Measurements from ENCODE around the gene MAEA. TPM values are rescaled to one million over a fixed set of nuclear protein-coding genes. Genes with fewer than 3 reads are reported as not detected.
"Not testable (repeated sequence)": the region's sequence is repeated elsewhere in the genome, so short reads cannot be mapped to it uniquely, and the experiment has no call there.

Gene MAEA
- total RNA-seq, 2 experiments from 2014 or later = 63.9 to 70.0 TPM

DNA sequence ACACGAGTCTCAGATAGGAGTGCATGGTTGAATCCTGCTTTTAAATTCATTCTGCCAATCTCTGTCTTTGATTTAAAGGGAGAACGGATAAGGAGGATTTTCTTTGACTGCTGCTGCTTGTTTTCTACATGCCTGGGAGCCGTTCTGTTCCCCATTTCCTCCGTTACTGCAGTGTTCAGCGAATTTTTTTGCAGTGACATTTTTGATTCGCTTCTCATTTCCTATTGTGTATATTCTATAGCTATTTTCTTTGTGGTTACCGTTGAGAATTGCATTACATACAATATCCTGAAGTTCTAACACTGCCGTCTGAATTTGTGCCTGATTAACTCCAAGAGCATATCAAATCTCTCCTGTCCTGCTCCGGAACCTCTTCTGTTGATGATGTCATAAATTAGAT is 14.8 kb upstream of the MAEA start:
- Mint-ChIP-seq H3K9me3 (ENCODE audit: low read depth) (no peaks in the 10 kb centered on the region), H3K27me3 (no peaks in the 10 kb centered on the region), H3K4me3 (no peak overlapping the region), H3K36me3 (peaks cover 6% of the 10 kb centered on the region), H3K4me1 (no peaks in the 10 kb centered on the region), H3K27ac (no peak overlapping the region)
- CTCF ChIA-PET = interaction anchor here (1.0 kb wide), 1 partner anchor 18 kb away, joined by 3 read pairs; no protein-coding TSS in a partner anchor
- ATAC-seq (no peak), DNase-seq (no peak)

DNA sequence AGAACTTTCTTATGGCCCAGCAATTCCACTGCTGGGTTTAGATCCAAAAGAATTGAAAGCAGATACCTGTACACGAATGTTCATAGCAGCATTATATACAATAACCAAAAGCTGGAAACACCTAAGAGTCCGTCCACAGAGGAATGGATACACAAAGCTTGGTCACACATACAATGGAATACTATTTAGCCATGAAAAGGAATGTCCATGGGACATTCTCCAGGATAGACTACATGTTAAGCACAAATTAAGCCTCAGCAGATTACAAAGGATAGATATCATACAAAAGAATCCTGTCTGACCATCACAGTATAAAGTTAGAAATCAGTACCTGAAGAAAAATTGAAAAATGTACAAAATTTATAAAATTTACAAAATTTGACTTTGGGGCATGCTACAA is 12.7 kb upstream of the MAEA start:
- no peaks in the 10 kb centered on the region for H3K27me3 Mint-ChIP-seq
- H3K27ac Mint-ChIP-seq = no peak overlapping the region
- DNase-seq (no peak), ATAC-seq (no peak)
- H3K4me1 Mint-ChIP-seq = no peaks in the 10 kb centered on the region
- CTCF ChIA-PET = interaction anchor here (1.4 kb wide), 1 partner anchor 11 kb away, joined by 3 read pairs; no protein-coding TSS in a partner anchor
- H3K9me3 Mint-ChIP-seq (ENCODE audit: low read depth) = no peaks in the 10 kb centered on the region
- H3K36me3 Mint-ChIP-seq = no peaks in the 10 kb centered on the region
- no peak overlapping the region for H3K4me3 Mint-ChIP-seq

DNA sequence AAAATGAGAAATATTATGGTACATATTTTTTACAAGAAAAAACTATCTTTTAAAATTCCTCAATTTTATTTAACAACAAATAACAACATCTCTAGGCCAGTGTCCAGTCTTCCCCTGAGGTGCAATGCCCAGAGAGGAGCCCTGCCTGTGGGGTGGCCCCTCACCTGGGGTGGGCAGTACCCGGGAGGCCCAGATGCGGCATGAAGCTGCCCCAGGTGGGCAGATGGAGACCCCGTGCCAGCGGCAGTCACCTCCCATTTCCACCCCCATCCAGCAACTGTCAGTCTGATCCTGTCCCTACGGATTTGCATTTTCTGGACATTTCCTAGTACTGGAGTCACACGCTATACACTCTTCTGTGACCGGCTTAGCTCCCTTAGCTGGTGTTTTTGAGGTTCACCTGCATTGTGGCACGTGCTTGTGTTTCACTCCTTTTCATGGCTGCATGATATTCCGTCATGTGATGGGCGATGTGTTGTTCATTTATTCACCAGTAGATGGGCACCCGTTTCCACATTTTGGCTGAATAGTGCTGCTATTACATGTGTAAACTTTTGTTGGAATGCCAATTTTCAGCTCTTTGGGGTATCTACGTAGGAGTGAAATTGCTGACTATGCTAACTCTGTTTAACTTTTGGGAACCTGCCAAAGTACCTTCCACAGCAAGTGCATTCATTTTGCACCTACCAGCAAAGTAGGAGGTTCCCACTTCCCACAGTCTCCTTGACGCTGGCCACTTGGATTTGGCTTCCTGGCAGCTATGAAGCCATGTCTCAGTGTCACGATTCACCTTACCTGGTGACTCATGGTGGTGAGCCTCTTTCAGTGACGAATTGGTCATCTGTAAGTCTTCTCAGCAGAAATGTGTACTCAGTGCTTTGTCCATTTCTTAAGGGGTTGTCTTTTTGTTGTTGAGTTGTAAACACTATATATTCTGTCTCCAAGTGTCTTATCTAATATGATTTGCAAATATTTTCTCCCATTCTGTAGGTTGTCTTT is 11.7 kb upstream of the MAEA start:
- H3K4me3 Mint-ChIP-seq = no peak overlapping the region
- no peak for DNase-seq
- no peak for ATAC-seq
- H3K36me3 Mint-ChIP-seq = no peaks in the 10 kb centered on the region
- no peak overlapping the region for H3K27ac Mint-ChIP-seq
- no peaks in the 10 kb centered on the region for H3K27me3 Mint-ChIP-seq
- H3K9me3 Mint-ChIP-seq (ENCODE audit: low read depth) = no peaks in the 10 kb centered on the region
- H3K4me1 Mint-ChIP-seq = no peaks in the 10 kb centered on the region
- CTCF ChIA-PET = interaction anchor here (0.7 to 1.4 kb wide), 6 partner anchors 8 to 141 kb away, joined by 3 to 7 read pairs (median 4); no protein-coding TSS in a partner anchor

DNA sequence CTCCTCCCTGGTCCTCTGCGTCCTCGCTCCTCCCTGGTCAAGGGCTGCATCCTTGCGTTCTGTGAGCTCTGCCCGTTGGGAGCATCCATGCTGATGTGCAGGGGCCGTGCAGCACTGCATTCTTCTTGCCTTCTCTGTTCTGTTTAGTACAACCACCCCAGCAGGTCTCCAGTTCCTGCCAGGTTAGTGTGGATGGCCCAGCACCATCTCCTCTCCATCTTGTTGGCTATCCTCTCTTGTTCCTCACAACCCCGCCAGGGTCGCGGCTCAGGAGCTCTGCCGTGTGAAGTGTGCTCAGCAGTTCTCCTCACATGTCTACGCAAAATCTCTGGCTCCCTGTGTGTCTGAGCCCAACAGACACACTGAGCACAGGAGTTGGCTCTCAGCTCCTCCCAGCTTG is 10.4 kb upstream of the MAEA start:
- no peak overlapping the region for H3K4me3 Mint-ChIP-seq
- no peaks in the 10 kb centered on the region for H3K9me3 Mint-ChIP-seq (ENCODE audit: low read depth)
- DNase-seq = no peak
- ATAC-seq = no peak
- CTCF ChIA-PET = interaction anchor here (0.5 kb wide), 1 partner anchor 383 kb away, joined by 3 read pairs; no protein-coding TSS in a partner anchor
- no peaks in the 10 kb centered on the region for H3K4me1 Mint-ChIP-seq
- no peak overlapping the region for H3K27ac Mint-ChIP-seq
- no peaks in the 10 kb centered on the region for H3K27me3 Mint-ChIP-seq
- H3K36me3 Mint-ChIP-seq = no peaks in the 10 kb centered on the region

DNA sequence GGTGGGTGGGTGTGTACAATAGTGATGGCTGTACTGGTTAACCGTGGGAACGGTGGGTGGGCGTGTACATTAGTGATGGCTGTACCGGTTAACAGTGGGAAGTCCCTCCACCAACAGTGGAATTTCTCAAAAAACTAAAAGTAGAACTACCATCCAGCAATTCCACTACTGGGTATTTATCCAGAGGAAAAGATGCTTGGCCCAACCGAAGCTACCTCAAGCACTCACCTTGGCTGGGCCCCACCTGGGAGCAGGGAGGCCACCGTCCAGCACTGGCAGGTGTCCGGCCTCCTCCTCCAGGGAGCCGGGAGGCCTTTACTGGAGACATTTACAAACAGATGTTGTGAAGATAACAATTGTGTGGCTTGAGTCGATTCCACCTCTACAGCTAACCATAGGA is 6.0 kb upstream of the MAEA start:
- DNase-seq = no peak
- Mint-ChIP-seq H3K4me1 (peaks cover 5% of the 10 kb centered on the region), H3K27me3 (no peaks in the 10 kb centered on the region), H3K27ac (no peak overlapping the region), H3K9me3 (ENCODE audit: low read depth) (peaks cover 4% of the 10 kb centered on the region), H3K36me3 (peaks cover 4% of the 10 kb centered on the region), H3K4me3 (no peak overlapping the region)
- CTCF ChIA-PET = interaction anchor here (1.0 to 3.3 kb wide), 3 partner anchors 16 to 152 kb away, joined by 3 to 15 read pairs (median 12); partner anchors contain the start of gene UVSSA
- no peak for ATAC-seq

DNA sequence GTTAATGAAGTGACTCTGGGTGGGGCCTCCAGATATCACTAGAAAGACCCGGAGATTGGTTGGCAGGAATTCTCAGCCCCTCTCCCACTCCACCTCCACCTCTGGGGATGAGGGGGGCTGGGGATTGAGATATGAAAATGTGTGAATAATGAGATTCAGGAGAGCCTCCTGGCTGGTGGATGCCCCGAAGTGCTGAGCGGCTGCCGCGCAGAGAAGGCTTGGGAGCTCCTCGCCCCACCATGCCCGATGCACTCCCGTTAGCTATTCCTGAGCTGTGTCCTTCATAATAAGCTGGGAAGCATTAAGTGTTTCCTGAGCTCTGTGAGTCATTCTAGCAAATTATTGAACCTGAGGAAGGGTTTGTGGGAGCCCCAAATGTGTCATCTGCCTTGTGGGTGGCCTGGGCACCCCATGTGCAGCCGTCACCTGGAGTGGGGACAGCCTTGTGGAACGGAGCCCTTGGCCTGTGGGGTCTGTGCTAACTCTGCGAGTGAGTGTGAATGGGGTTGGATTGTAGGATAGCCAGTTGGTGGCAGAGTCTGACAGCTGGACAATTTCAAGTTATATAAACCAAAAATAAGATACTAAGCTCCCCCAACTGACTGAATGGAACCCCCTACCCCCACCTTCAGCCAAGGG is 4.4 kb upstream of the MAEA start:
- CTCF ChIA-PET = interaction anchor here (1.0 to 3.3 kb wide), 12 partner anchors 17 to 344 kb away, joined by 3 to 15 read pairs (median 4); partner anchors contain the start of gene UVSSA
- ATAC-seq (no peak), DNase-seq (no peak)
- Mint-ChIP-seq H3K4me1 (peaks cover 6% of the 10 kb centered on the region), H3K9me3 (ENCODE audit: low read depth) (peaks cover 4% of the 10 kb centered on the region), H3K27ac (no peak overlapping the region), H3K36me3 (peaks cover 4% of the 10 kb centered on the region), H3K27me3 (no peaks in the 10 kb centered on the region), H3K4me3 (no peak overlapping the region)

DNA sequence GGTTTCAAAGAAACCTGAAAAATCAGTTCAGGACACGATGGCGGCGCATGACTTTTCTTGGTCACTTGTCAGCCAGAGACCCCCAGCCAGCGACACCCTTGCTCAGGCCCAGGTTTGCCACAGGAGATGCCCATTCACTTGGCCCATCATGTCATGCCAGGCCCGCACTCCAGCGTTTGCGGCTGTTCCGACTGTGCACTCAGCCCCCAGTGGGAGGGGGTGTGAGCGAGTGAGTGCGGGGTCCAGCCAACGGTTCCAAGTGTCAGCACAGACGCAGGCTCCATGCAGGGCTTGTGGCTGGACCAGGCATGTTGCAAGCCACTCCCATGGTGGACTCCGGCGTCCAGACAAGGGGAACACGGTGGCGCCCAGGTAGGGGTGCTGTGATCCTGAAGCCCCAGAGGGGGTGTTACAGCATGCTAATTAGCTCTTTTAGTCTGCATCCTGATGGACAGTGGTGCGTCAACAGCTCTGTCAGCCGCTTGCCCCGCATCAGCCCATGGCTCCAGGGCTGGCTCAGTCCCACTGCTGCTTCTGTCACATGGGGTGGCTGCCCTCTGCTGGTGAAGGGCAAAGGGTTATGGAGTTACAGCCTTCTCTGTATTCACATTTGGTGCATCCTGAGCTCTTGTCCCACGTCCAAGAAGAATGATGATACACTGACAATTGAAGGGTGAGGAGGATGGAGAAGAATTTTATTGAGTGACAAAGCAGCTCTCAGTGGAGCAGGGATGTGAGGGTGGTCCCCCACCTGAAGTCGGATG is 3.7 kb upstream of the MAEA start:
- CTCF ChIA-PET = interaction anchor here (1.0 to 3.3 kb wide), 13 partner anchors 16 to 343 kb away, joined by 3 to 15 read pairs (median 3); partner anchors contain the start of gene UVSSA
- Mint-ChIP-seq H3K27ac (no peak overlapping the region), H3K9me3 (ENCODE audit: low read depth) (peaks cover 4% of the 10 kb centered on the region), H3K36me3 (peaks cover 4% of the 10 kb centered on the region), H3K4me3 (no peak overlapping the region), H3K27me3 (no peaks in the 10 kb centered on the region), H3K4me1 (peaks cover 12% of the 10 kb centered on the region)
- DNase-seq = peak; percentile 70
- no peak for ATAC-seq

DNA sequence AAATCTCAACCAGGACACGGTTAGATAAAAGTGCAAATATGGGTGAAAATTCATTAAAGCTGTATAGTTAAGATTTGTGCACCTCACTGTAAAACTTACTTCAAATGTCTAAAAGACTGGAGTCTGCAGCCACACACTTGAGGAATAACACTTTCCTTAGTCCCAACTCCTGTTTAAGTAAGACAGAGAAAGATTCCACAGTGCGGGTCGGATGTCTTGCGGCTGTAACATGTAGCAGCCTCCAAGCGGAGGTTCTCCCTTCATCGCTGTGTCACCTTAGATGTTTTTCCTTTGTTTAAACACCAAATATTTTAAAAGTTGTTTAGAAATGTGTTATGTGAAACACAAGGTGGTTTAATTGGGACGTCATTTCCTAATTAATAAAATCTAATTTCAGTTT is 905 bp upstream of the MAEA start:
- Mint-ChIP-seq H3K36me3 (peaks cover 6% of the 10 kb centered on the region), H3K27ac (peak overlapping the region; percentile 86), H3K4me1 (peaks cover 32% of the 10 kb centered on the region), H3K9me3 (ENCODE audit: low read depth) (peaks cover 4% of the 10 kb centered on the region), H3K27me3 (no peaks in the 10 kb centered on the region), H3K4me3 (peak overlapping the region; percentile 88)
- DNase-seq (no peak), ATAC-seq (no peak)
- CTCF ChIA-PET = interaction anchor here (0.6 to 3.8 kb wide), 10 partner anchors 21 to 1551 kb away, joined by 3 to 21 read pairs (median 4); partner anchors contain the start of gene UVSSA

DNA sequence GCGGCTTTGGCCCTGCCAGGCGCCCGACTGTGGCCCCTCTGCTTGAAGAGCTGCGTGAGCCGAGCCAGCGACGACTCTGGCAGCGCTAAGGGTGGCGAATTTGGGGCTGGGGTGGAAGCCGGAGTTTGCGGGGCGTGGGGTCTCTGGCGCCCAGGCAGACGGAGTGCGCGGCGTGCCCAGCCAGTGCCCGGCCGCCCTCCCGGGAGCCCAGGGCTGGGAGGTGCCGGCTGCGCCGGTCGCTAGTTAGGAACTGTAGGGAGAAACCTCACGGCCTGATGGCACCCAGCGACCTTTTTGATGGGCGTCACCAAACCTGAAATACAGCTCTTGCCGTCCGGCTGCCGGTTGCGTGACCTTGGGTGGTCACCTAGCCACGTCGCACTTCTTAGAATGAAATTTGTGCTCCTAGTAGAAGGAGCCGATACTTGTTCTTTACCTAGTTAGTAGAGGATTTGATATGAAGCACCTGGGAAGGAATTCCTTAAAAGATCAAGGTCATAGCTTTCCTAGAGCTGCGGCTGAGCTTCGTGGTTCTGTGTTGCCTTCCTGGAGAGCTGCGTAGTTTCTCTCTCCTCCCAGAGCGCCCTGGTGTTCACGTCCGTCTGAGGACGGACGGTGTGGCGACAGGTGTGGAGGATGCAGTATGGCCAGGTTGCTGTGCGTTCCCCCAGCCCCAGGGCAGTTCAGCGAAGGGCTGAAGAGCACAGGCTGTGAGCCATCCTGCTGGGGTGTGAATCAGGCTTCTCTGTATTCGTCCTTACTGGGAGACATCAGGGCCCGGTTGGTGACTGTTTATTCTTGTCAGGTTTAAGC is 680 bp downstream of the MAEA start:
- H3K36me3 Mint-ChIP-seq = peaks cover 7% of the 10 kb centered on the region
- H3K4me1 Mint-ChIP-seq = peaks cover 39% of the 10 kb centered on the region
- DNase-seq (peak; percentile 55), ATAC-seq (peak; percentile 6)
- H3K4me3 Mint-ChIP-seq = peak overlapping the region; percentile 88
- H3K27ac Mint-ChIP-seq = peak overlapping the region; percentile 91
- H3K27me3 Mint-ChIP-seq = no peaks in the 10 kb centered on the region
- CTCF ChIA-PET = interaction anchor here (0.6 to 3.8 kb wide), 11 partner anchors 11 to 339 kb away, joined by 3 to 21 read pairs (median 4); partner anchors contain the start of gene UVSSA
- peaks cover 4% of the 10 kb centered on the region for H3K9me3 Mint-ChIP-seq (ENCODE audit: low read depth)

DNA sequence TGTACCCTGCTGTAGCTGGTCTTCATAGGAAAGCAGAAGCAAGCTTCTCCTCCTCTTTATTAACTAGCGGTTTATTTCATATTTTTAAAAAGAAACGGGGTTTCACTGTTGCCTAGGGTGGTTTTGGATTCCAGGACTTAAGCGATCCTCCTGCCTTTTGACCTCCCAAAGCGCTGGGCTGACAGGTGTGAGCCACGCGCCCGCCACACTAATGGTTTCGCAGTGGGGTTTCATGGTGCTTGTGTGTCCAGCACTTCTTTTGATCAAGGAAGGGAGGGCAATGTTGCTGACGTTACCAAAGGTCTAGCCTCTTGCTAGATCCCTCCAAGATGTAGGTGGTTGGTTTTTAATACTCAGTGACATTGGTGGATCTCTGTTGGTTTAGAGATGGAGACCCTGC is 1.4 kb downstream of the MAEA start:
- ATAC-seq (no peak), DNase-seq (no peak)
- H3K27ac Mint-ChIP-seq = peak overlapping the region; percentile 91
- H3K36me3 Mint-ChIP-seq = peaks cover 7% of the 10 kb centered on the region
- H3K4me1 Mint-ChIP-seq = peaks cover 39% of the 10 kb centered on the region
- H3K27me3 Mint-ChIP-seq = no peaks in the 10 kb centered on the region
- CTCF ChIA-PET = interaction anchor here (1.2 to 3.8 kb wide), 9 partner anchors 10 to 338 kb away, joined by 3 to 21 read pairs (median 5); partner anchors contain the start of gene UVSSA
- peak overlapping the region; percentile 88 for H3K4me3 Mint-ChIP-seq
- H3K9me3 Mint-ChIP-seq (ENCODE audit: low read depth) = peaks cover 4% of the 10 kb centered on the region

DNA sequence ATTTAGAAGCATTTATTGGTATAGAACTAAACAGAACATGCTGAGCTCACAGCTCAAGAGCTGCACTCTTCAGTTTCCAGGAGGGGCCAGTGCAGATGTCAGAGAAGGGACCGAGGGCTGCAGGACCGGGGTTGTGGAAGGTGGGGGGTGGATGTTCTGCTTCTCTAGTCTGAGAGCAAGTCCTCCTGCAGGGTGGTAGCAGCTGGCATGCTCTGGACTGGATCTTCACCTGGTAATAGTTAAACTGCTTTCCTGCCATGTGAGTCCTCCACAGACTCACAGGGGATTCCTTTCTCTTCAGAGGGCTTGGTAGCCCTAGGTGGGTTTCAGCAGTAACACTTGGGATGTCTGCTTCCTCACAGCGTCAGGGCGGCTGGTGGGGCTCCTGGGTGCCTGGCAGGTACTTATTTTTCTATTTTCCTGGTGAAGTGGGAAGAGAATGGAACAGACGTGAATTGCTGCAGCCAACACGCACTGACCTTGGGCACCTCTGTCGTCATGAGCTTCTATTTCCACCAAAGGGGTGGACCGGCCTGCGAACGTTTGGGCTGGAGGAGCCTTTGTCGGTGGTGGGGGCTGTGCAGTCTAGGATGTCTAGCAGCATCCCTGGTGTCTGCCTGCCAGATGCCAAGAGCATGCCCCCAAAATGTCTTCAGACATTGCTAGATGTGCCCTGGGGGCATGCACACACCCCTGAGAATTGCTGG is 2.5 kb downstream of the MAEA start:
- Mint-ChIP-seq H3K4me3 (no peak overlapping the region), H3K27me3 (no peaks in the 10 kb centered on the region), H3K4me1 (peaks cover 39% of the 10 kb centered on the region), H3K9me3 (ENCODE audit: low read depth) (no peaks in the 10 kb centered on the region), H3K27ac (no peak overlapping the region), H3K36me3 (peaks cover 3% of the 10 kb centered on the region)
- CTCF ChIA-PET = interaction anchor here (1.5 to 3.8 kb wide), 3 partner anchors 24 to 161 kb away, joined by 5 to 21 read pairs (median 17); no protein-coding TSS in a partner anchor
- no peak for ATAC-seq
- no peak for DNase-seq

DNA sequence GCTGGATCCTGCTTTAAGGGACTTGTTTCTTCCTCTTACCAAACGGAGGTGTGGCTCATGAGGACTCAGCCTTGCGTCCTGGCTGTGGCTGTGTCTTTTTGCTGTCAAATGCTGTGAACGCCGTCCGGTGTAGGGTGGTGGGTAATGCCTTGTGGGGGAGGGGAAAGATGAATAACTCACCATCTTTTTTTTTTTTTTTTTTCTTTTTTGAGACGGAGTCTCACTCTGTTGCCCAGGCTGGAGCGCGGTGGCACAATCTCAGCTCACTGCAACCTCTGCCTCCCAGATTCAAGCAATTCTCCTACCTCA is 3.0 kb downstream of the MAEA start:
- CTCF ChIA-PET; H3K4me3 Mint-ChIP-seq; H3K36me3 Mint-ChIP-seq; H3K27ac Mint-ChIP-seq; H3K27me3 Mint-ChIP-seq; DNase-seq; ATAC-seq; H3K9me3 Mint-ChIP-seq (ENCODE audit: low read depth): not testable (repeated sequence)
- H3K4me1 Mint-ChIP-seq = peaks cover 39% of the 10 kb centered on the region

All from activated CD8-positive, alpha-beta memory T cell treated with anti-CD3 and anti-CD28 coated beads, Interleukin-2, amount 10 ng/mL, durations not matched to agents 7 days and 5 days (primary cell).